ENCODE results near the gene ADAM10. TPM values are rescaled to one million over a fixed set of nuclear protein-coding genes. Genes with fewer than 3 reads are reported as not detected.
A peak's percentile ranks its signal among the peaks of the same experiment; 100 is the strongest.
"Not testable (repeated sequence)": the region's sequence is repeated elsewhere in the genome, so short reads cannot be mapped to it uniquely, and the experiment has no call there.

The ADAM10 gene
- total RNA-seq, 1 donor from 2014 or later, result 140 TPM

DNA sequence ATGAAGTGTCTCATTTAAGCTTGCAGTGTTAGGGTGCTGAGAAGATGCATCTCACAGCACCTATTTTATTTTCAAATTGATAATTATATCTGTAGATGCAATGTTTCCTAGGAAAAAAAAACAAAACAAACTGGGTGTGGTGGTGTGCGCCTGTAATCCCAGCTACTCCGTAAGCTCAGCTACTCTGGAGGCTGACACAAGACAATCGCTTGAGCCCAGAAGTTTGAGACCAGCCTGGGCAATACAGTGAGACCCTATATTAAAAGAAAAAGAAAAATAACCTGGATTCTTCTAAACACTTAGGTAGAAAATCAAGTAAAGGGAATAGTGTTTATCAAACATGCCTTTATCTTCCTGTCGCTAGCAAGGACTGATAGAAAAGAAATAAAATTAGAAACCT is 23.5 kb upstream of the ADAM10 start:
- Mint-ChIP-seq H3K4me3 (ENCODE audit: unreplicated experiment) (no peak overlapping the region), H3K36me3 (ENCODE audit: unreplicated experiment) (no peaks in the 10 kb centered on the region), H3K9me3 (ENCODE audit: unreplicated experiment) (peaks cover 3% of the 10 kb centered on the region), H3K4me1 (ENCODE audit: low read depth, unreplicated experiment) (peaks cover 4% of the 10 kb centered on the region), H3K27ac (ENCODE audit: unreplicated experiment) (no peak overlapping the region), H3K27me3 (ENCODE audit: unreplicated experiment) (no peaks in the 10 kb centered on the region)
- DNase-seq, result no peak
- TF ChIP-seq CTCF (IDR thresholded peaks at IDR 0.05; ENCODE audit: partially characterized antibody, unreplicated experiment), result no peak

DNA sequence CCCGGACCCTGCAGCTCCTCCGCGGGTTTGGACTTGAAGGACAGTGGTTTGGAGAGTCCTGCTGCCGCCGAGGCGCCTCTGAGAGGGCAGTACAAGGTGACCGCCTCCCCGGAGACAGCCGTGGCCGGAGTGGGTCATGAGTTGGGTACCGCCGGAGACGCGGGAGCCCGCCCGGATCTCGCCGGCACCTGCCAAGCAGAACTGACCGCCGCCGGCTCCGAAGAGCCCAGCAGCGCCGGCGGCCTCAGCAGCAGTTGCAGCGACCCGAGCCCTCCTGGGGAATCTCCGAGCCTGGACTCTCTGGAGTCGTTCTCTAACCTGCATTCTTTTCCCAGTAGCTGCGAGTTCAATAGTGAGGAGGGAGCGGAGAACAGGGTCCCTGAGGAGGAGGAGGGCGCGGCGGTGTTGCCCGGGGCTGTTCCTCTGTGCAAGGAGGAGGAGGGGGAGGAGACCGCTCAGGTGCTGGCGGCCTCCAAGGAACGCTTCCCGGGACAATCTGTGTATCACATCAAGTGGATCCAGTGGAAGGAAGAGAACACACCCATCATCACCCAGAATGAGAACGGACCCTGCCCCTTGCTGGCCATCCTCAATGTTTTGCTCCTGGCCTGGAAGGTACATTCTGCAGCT is 22.2 kb upstream of the ADAM10 start:
- Mint-ChIP-seq H3K27ac (ENCODE audit: unreplicated experiment) (peak overlapping the region; percentile 75), H3K27me3 (ENCODE audit: unreplicated experiment) (no peaks in the 10 kb centered on the region), H3K4me1 (ENCODE audit: low read depth, unreplicated experiment) (peaks cover 4% of the 10 kb centered on the region), H3K36me3 (ENCODE audit: unreplicated experiment) (no peaks in the 10 kb centered on the region), H3K9me3 (ENCODE audit: unreplicated experiment) (peaks cover 3% of the 10 kb centered on the region), H3K4me3 (ENCODE audit: unreplicated experiment) (no peak overlapping the region)
- DNase-seq, result peak; percentile 69
- no peak for TF ChIP-seq CTCF (IDR thresholded peaks at IDR 0.05; ENCODE audit: partially characterized antibody, unreplicated experiment)

GRCh38 chr15:58770857-58771620 is 21.5 kb upstream of the ADAM10 start, which contains the start of gene MINDY2:
Gene MINDY2 (plus strand): TSS chr15:58771302. CDS start chr15:58771396, 94 bp downstream.
- peak; percentile 97 for DNase-seq
- Mint-ChIP-seq H3K36me3 (ENCODE audit: unreplicated experiment) (no peaks in the 10 kb centered on the region), H3K4me1 (ENCODE audit: low read depth, unreplicated experiment) (peaks cover 4% of the 10 kb centered on the region), H3K9me3 (ENCODE audit: unreplicated experiment) (peaks cover 3% of the 10 kb centered on the region), H3K27me3 (ENCODE audit: unreplicated experiment) (no peaks in the 10 kb centered on the region), H3K4me3 (ENCODE audit: unreplicated experiment) (peak within 1 kb of the TSS; percentile 91), H3K27ac (ENCODE audit: unreplicated experiment) (peak within 1 kb of the TSS; percentile 96)
- peak; percentile 32 for TF ChIP-seq CTCF (IDR thresholded peaks at IDR 0.05; ENCODE audit: partially characterized antibody, unreplicated experiment)

- H3K36me3 Mint-ChIP-seq (ENCODE audit: unreplicated experiment), result no peaks in the 10 kb centered on the region
- H3K27ac Mint-ChIP-seq (ENCODE audit: unreplicated experiment), result peak overlapping the region; percentile 96
- DNase-seq, result no peak
- no peaks in the 10 kb centered on the region for H3K27me3 Mint-ChIP-seq (ENCODE audit: unreplicated experiment)
- no peak for TF ChIP-seq CTCF (IDR thresholded peaks at IDR 0.05; ENCODE audit: partially characterized antibody, unreplicated experiment)
- H3K9me3 Mint-ChIP-seq (ENCODE audit: unreplicated experiment), result peaks cover 3% of the 10 kb centered on the region
- H3K4me3 Mint-ChIP-seq (ENCODE audit: unreplicated experiment), result peak overlapping the region; percentile 91
- peaks cover 4% of the 10 kb centered on the region for H3K4me1 Mint-ChIP-seq (ENCODE audit: low read depth, unreplicated experiment)
These were observed 21.0 kb upstream of the ADAM10 start for GRCh38 chr15:58770519-58770856.

DNA sequence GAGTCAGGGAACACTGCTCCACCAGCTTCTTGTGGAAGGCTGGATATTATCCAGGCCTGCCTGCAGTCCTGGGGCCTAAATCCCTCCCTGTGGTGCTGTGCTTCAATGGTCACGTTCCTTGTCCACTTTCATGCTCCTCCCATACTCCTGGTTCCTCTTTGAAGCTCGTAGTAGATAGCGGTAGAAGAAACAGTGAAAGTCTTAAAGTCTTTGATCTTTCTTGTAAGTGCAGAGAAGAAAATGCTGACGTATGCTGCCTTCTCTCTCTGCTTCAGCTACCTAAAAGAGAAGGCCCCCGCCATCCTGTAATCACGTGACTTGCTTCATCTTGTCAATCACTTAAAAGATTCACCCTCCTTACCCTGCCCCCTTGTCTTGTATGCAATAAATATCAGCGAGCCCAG is 19.1 kb upstream of the ADAM10 start:
- not testable (repeated sequence) for H3K9me3 Mint-ChIP-seq (ENCODE audit: unreplicated experiment); H3K27ac Mint-ChIP-seq (ENCODE audit: unreplicated experiment); H3K4me1 Mint-ChIP-seq (ENCODE audit: low read depth, unreplicated experiment); H3K27me3 Mint-ChIP-seq (ENCODE audit: unreplicated experiment); H3K36me3 Mint-ChIP-seq (ENCODE audit: unreplicated experiment); DNase-seq
- H3K4me3 Mint-ChIP-seq (ENCODE audit: unreplicated experiment), result peak overlapping the region; percentile 14
